Endothelial cell of umbilical vein (primary cell): ENCODE measurements around the gene HSD3B7. TPM values are rescaled to one million over a fixed set of nuclear protein-coding genes. Genes with fewer than 3 reads are reported as not detected.

ENCODE experiments used
- BruUV-seq: library from RNA; stranded (reverse); fragments of 400-500 nt; replicated peaks from 2 replicates; lab custom pipeline; 2021; lab: Mats Ljungman, UMichigan
- CTCF ChIA-PET: fragments of 300-600, 350-600 bp; sonication (Branson Sonifier 250); formaldehyde crosslinking; loops from one replicate; lab custom pipeline; 2021; ENCODE audit warnings: antibody characterized with exemption, inconsistent platforms; lab: Charles Lee
- POLR2A ChIA-PET: fragments of 300-600, 350-600 bp; sonication (Branson Sonifier 250); formaldehyde crosslinking; loops from one replicate; lab custom pipeline; 2021; ENCODE audit warnings: antibody characterized with exemption, inconsistent platforms; lab: Charles Lee
- DNase-seq: peaks from one replicate; pipeline ENCODE4 v3.0.0-alpha.2; 2011; ENCODE audit warnings: low read depth, low spot score
- FAIRE-seq: peaks from 2 replicates; lab custom pipeline; 2011; peaks lifted over from hg19 to GRCh38; lab: Jason Lieb, UNC
- H2AFZ ChIP-seq: 2 replicates; pipeline ENCODE4 v1.6.0; 2012; ENCODE audit warnings: low read depth, low read length, control low read depth, inconsistent platforms
- H3K27ac ChIP-seq: 2 replicates; pipeline ENCODE4 v1.5.1; 2011; ENCODE audit warnings: low read depth, mild to moderate bottlenecking, control low read depth, low read length, moderate library complexity; ENCODE audit not compliant: insufficient read depth
- H3K27me3 ChIP-seq, 2 experiments: 2 replicates each; pipeline versions ENCODE4 v1.6.0 to v1.6.1; 2011; ENCODE audit warnings: low read length in 2 of 2, mixed read lengths in 1 of 2; ENCODE audit not compliant: control insufficient read depth in 2 of 2, insufficient read depth in 2 of 2
- H3K36me3 ChIP-seq, 2 experiments: 2 replicates in 1 of 2; 3 replicates in 1 of 2; pipeline ENCODE4 v1.5.1; 2011; ENCODE audit warnings: low read length in 2 of 2, mild to moderate bottlenecking in 1 of 2, moderate library complexity in 1 of 2; ENCODE audit not compliant: control insufficient read depth in 2 of 2, insufficient read depth in 2 of 2; ENCODE audit errors: extremely low read depth in 1 of 2
- H3K4me1 ChIP-seq: 3 replicates; pipeline ENCODE4 v1.5.1; 2011; ENCODE audit warnings: mild to moderate bottlenecking, low read length; ENCODE audit not compliant: control insufficient read depth, insufficient read depth; ENCODE audit errors: extremely low read depth
- H3K4me2 ChIP-seq: 2 replicates; pipeline ENCODE4 v1.6.1; 2011; ENCODE audit warnings: low read length, control low read depth, mixed read lengths; ENCODE audit not compliant: insufficient read depth
- H3K4me3 ChIP-seq, 3 experiments: fragments of 200-600 bp in 1 of 3; sonication (generic), shearing (Covaris generic) in 1 of 3; replicated peaks in 1 of 3; 2 replicates each; pipeline ENCODE4 v1.5.1; 2011 to 2016; ENCODE audit warnings: control low read depth in 3 of 3, low read length in 3 of 3, mild to moderate bottlenecking in 2 of 3, inconsistent platforms in 1 of 3, low read depth in 1 of 3, moderate library complexity in 1 of 3; ENCODE audit not compliant: insufficient read depth in 1 of 3
- H3K79me2 ChIP-seq: 2 replicates; pipeline ENCODE4 v1.6.0; 2012; ENCODE audit warnings: low read length, inconsistent platforms; ENCODE audit not compliant: control insufficient read depth, insufficient read depth
- H3K9ac ChIP-seq: replicated peaks from 2 replicates; pipeline ENCODE3; 2011; ENCODE audit warnings: low read length, control low read depth; ENCODE audit not compliant: insufficient read depth; ENCODE audit errors: extremely low read depth
- H3K9me1 ChIP-seq: replicated peaks from 3 replicates; pipeline ENCODE4 v1.6.0; 2011; ENCODE audit warnings: mild to moderate bottlenecking, low read length; ENCODE audit not compliant: control insufficient read depth, insufficient read depth; ENCODE audit errors: extremely low read depth
- H3K9me3 ChIP-seq: replicated peaks from 2 replicates; pipeline ENCODE4 v1.5.1; 2012; ENCODE audit warnings: low read length, inconsistent platforms; ENCODE audit not compliant: control insufficient read depth, insufficient read depth
- H4K20me1 ChIP-seq: replicated peaks from 2 replicates; pipeline ENCODE3; 2011; ENCODE audit warnings: mild to moderate bottlenecking, low read length; ENCODE audit not compliant: control insufficient read depth, insufficient read depth; ENCODE audit errors: extremely low read depth
- CTCF ChIP-seq, 2 donors: IDR thresholded peaks; 1 replicate in 1 of 2; 2 replicates in 1 of 2; pipeline ENCODE4 v1.5.1; 2011; ENCODE audit warnings: low read length in 2 of 2, mild to moderate bottlenecking in 2 of 2, moderate library complexity in 2 of 2, control low read depth in 1 of 2, inconsistent platforms in 1 of 2, low read depth in 1 of 2; ENCODE audit not compliant: insufficient read depth in 1 of 2; ENCODE audit errors: extremely low read depth in 1 of 2
- EZH2 ChIP-seq: IDR thresholded peaks from 2 replicates; pipeline ENCODE4 v1.6.1; 2012; ENCODE audit warnings: borderline replicate concordance, low read depth, mild to moderate bottlenecking, moderate library complexity, low read length, inconsistent platforms; ENCODE audit not compliant: severe bottlenecking
- FOS ChIP-seq: IDR thresholded peaks from 2 replicates; pipeline ENCODE4 v1.6.1; 2011; ENCODE audit warnings: mild to moderate bottlenecking, low read length, moderate library complexity, borderline replicate concordance; ENCODE audit not compliant: insufficient read depth
- GATA2 ChIP-seq: IDR thresholded peaks from 2 replicates; pipeline ENCODE4 v1.7.0; 2011; ENCODE audit warnings: low read depth, mild to moderate bottlenecking, moderate library complexity, mixed read lengths, low read length; ENCODE audit not compliant: insufficient read length, insufficient read depth
- JUN ChIP-seq: IDR thresholded peaks from 2 replicates; pipeline ENCODE4 v1.6.1; 2011; ENCODE audit warnings: borderline replicate concordance, low read depth; ENCODE audit not compliant: insufficient read length, insufficient read depth
- MYC ChIP-seq: IDR thresholded peaks from one replicate; pipeline ENCODE4 v1.6.1; 2011; ENCODE audit warnings: mild to moderate bottlenecking, low read depth, low read length
- POLR2A ChIP-seq: IDR thresholded peaks from 2 replicates; pipeline ENCODE4 v1.6.1; 2012; ENCODE audit warnings: low read depth, mild to moderate bottlenecking, control low read depth, low read length
- POLR2AphosphoS5 ChIP-seq: IDR thresholded peaks from 2 replicates; pipeline ENCODE4 v1.6.1; 2012; ENCODE audit warnings: low read depth, mild to moderate bottlenecking, control low read depth, low read length, moderate library complexity; ENCODE audit not compliant: insufficient read depth
- dilution Hi-C: fragments of 300-500 bp; cut with MboI; formaldehyde crosslinking; loops from one replicate; pipeline ENCODE4 v1.15.0; 2019; ENCODE audit warnings: low sequenced_read_pairs; ENCODE audit not compliant: extremely low pct_ligation_motif_present
- intact Hi-C: fragments of 100-400 bp; cut with micrococcal nuclease; formaldehyde crosslinking; loops from one replicate; pipeline ENCODE4 v1.10.0; 2022
- polyA plus RNA-seq, 4 experiments: library from polyadenylated mRNA; depleted of rRNA in 3 of 4; stranded (reverse) in 3 of 4; unstranded in 1 of 4; fragments of >200 nt; gene quantifications; 2 replicates each; pipeline versions ENCODE4 v1.2.1 to v1.2.3, GENCODE V29; 2011 to 2012; ENCODE audit warnings: missing spikeins in 1 of 4
- total RNA-seq: library from RNA; stranded (reverse); gene quantifications from 2 replicates; pipeline ENCODE4 v1.2.3, GENCODE V29; 2021
- TF ChIP-seq, protein P1 (sequence below): IDR thresholded peaks from 2 replicates; pipeline ENCODE4 v1.6.1; 2011; ENCODE audit not compliant: insufficient read depth, insufficient read length

HSD3B7 gene
- total and polyA plus RNA-seq, 2 donors (not counting 3 experiments of a cell fraction or from before 2014, with no cell fraction given): 3.5 to 4.8 TPM

DNA sequence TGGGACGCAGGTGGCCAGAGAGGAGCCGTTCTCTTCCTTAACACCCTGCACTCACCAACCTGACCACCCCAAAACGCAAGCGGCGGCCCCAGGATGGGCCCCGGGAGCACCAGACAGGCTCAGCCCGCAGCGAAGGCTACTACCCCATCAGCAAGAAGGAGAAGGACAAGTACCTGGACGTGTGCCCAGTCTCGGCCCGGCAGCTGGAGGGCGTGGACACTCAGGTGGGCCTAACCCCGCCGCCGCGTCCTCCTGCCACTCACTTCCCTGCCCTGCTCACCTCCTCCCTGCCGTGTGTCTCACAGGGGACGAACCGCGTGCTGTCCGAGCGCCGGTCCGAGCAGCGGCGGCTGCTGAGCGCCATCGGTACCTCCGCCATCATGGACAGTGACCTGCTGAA is 4.6 kb upstream of the HSD3B7 start:
- POLR2A ChIA-PET: no interaction called here
- Histone ChIP-seq H3K79me2 (no peaks in the 10 kb centered on the region), H3K36me3 (peaks cover 9 to 35% of the 10 kb centered on the region in 2 experiments), H4K20me1 (no peaks in the 10 kb centered on the region), H3K27me3 (no peaks in the 10 kb centered on the region), H3K27ac (no peak overlapping the region), H3K9me3 (no peaks in the 10 kb centered on the region), H3K9me1 (no peaks in the 10 kb centered on the region), H3K9ac (no peak overlapping the region), H3K4me1 (no peaks in the 10 kb centered on the region), H2AFZ (no peak overlapping the region), H3K4me2 (no peak overlapping the region), H3K4me3 (no peak overlapping the region)
- intact Hi-C loops (loop anchor here (10.0 kb wide), 1 partner anchor 714 kb away; no protein-coding TSS in a partner anchor), dilution Hi-C loops (no loop called here)
- no TSS peak for BruUV-seq
- FAIRE-seq: no peak
- TF ChIP-seq EZH2 (no peak), FOS (no peak), MYC (no peak), GATA2 (no peak), POLR2A (no peak), POLR2AphosphoS5 (no peak), JUN (no peak), CTCF (IDR thresholded peaks at IDR 0.05; ENCODE audit: extremely low read depth in 1 of 2, insufficient read depth in 1 of 2, low read depth in 1 of 2, low read length in 2 of 2) (no peak)
- TF ChIP-seq, protein P1, sequence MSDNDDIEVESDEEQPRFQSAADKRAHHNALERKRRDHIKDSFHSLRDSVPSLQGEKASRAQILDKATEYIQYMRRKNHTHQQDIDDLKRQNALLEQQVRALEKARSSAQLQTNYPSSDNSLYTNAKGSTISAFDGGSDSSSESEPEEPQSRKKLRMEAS: no peak
- DNase-seq: no peak
- CTCF ChIA-PET: no interaction called here
